Muscle of arm (tissue), 12 donors: ENCODE data around the gene SIGLEC15. TPM values are rescaled to one million over a fixed set of nuclear protein-coding genes. Genes with fewer than 3 reads are reported as not detected.
"Not testable (repeated sequence)": the region's sequence is repeated elsewhere in the genome, so short reads cannot be mapped to it uniquely, and the experiment has no call there.

Experiments used
- DNase-seq: peaks from one replicate; pipeline ENCODE4 v3.0.0-alpha.2; 2013
- polyA plus RNA-seq, 12 donors: library from polyadenylated mRNA; unstranded; fragments of 120-200 nt; gene quantifications; one replicate each; pipeline ENCODE4 v1.2.1, GENCODE V29; 2013; ENCODE audit not compliant: insufficient read length in 12 of 12

Gene SIGLEC15
- polyA plus RNA-seq, 12 donors, result 0.13 to 0.34 (median 0.18) TPM; not detected in 4

- DNase-seq, result no peak
Observed at GRCh38 chr18:45843019-45843418, 17.5 kb downstream of the SIGLEC15 start.

GRCh38 chr18:45844938-45845337 is 19.5 kb downstream of the SIGLEC15 start:
- DNase-seq, result no peak

- no peak for DNase-seq
Observed at GRCh38 chr18:45845410-45845809, 19.9 kb downstream of the SIGLEC15 start.

GRCh38 chr18:45847119-45847518 is 21.6 kb downstream of the SIGLEC15 start:
- no peak for DNase-seq

GRCh38 chr18:45848643-45849042 is 23.2 kb downstream of the SIGLEC15 start:
- DNase-seq, result not testable (repeated sequence)

- no peak for DNase-seq
Observed at GRCh38 chr18:45849529-45849928, 24.1 kb downstream of the SIGLEC15 start.

- no peak for DNase-seq
Observed at GRCh38 chr18:45850021-45850420, 24.5 kb downstream of the SIGLEC15 start.

GRCh38 chr18:45851161-45851925 is 25.9 kb downstream of the SIGLEC15 start:
- no peak for DNase-seq

GRCh38 chr18:45852631-45853030 is 27.2 kb downstream of the SIGLEC15 start:
- no peak for DNase-seq

- DNase-seq, result no peak
Observed at GRCh38 chr18:45854036-45854586, 28.6 kb downstream of the SIGLEC15 start.

- DNase-seq, result no peak
Observed at GRCh38 chr18:45856531-45856930, 31.1 kb downstream of the SIGLEC15 start.

- DNase-seq, result no peak
Observed at GRCh38 chr18:45859334-45859733, 33.9 kb downstream of the SIGLEC15 start.

- no peak for DNase-seq
Observed at GRCh38 chr18:45860492-45860891, 35.0 kb downstream of the SIGLEC15 start.

GRCh38 chr18:45860971-45861370 is 35.5 kb downstream of the SIGLEC15 start:
- DNase-seq, result no peak

- no peak for DNase-seq
Observed at GRCh38 chr18:45861926-45862325, 36.5 kb downstream of the SIGLEC15 start.

GRCh38 chr18:45863469-45863868 is 38.0 kb downstream of the SIGLEC15 start:
- no peak for DNase-seq

- DNase-seq, result no peak
Observed at GRCh38 chr18:45864081-45864480, 38.6 kb downstream of the SIGLEC15 start.

GRCh38 chr18:45865466-45865865 is 40.0 kb downstream of the SIGLEC15 start:
- DNase-seq, result no peak

- no peak for DNase-seq
Observed at GRCh38 chr18:45870419-45870818, 44.9 kb downstream of the SIGLEC15 start.

GRCh38 chr18:45871431-45872084 is 46.1 kb downstream of the SIGLEC15 start:
- no peak for DNase-seq

- DNase-seq, result no peak
Observed at GRCh38 chr18:45874491-45875184, 49.2 kb downstream of the SIGLEC15 start.

- DNase-seq, result no peak
Observed at GRCh38 chr18:45876161-45876560, 50.7 kb downstream of the SIGLEC15 start.

GRCh38 chr18:45877403-45877802 is 51.9 kb downstream of the SIGLEC15 start:
- DNase-seq, result no peak
